DMS 273 (cell line): ENCODE results near the gene CDK18.

Experiments used
- DNase-seq: peaks from one replicate; lab custom pipeline; 2025; ENCODE audit not compliant: unreplicated experiment; lab: John Stamatoyannopoulos, UW

The CDK18 gene

DNA sequence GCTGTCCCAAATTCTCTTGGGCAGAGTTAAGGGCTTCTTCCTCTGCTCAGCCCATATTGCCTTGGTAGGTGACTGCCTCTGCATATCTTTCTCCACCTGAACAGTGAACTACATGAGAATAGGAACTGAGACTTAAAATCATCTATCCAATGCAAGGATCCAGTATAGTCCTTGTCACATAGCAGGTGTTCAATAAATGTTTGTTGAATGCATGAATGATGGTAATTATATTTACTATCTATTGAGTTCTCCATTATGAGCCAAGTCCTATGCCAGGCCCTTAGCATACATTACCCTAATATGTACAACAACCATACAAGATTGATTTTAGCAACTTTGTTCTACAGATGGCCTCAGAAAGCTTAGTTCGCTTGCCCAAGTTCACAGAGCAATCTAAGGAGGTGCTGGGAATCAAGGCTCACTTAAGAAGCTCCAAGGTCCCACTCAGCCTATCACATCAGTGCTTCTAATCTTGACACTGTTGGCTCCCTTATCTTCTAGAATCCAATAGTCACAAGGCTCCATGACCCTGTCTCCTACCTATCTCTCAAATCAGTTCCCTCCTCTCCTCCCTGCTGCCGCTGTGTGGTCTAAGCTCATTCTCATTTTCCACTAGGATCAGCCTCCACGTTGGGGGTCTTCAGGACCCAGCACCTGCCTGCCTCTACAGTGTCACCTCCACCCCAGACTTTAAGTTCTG is 2.2 kb upstream of the CDK18 start:
- no peak for DNase-seq

DNA sequence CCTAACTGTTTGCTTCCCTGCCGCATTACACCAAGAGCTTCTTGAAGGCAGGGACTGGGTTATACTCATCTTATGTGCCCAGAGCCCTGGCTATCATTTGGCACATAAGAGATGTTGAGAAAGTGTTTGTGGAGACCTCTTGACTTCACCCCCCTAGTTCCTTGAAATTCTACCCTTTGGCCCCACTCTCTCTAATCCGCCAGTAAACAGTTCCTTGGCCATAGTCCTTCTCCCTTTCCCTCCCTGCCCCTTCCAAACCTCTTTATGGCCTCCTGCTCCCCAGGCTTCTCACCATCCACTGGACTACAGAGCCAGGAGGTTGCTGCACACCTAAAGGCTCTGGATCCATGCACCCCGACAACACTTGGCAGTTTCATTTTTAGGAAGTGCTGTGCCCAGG is 1.5 kb upstream of the CDK18 start:
- no peak for DNase-seq

DNA sequence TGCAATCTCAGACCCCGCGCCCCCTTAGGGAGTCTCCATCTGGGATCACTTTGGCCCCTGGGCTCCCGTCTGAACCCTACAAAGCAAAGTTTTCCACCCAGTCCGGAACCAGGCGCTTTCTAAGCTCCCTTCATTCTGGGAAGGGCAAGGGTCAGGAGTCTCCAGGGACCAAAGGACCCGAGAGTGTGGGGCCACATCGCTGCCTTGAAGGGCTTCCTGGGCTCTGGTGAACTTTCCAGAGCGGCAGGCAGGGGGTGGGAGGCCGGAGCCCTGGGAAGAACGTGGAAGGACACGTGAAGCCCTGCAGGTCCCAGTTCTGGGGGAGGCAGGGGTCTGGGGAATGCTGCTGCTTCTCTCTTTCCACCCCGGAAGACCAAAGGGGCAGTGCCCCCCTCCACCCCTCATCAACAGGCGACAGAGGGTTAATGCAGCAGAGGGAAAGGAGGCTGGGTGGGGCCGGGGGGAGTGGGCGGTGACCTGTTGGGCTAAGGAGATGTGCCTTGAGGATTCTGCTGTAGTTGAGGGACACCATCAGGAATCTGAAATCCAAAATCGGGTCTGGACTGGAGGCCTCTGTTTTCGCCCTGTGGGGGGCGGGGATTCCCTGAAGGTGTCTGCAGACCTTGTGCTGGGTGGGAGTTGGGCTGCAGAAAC is 734 bp downstream of the CDK18 start:
- no peak for DNase-seq

DNA sequence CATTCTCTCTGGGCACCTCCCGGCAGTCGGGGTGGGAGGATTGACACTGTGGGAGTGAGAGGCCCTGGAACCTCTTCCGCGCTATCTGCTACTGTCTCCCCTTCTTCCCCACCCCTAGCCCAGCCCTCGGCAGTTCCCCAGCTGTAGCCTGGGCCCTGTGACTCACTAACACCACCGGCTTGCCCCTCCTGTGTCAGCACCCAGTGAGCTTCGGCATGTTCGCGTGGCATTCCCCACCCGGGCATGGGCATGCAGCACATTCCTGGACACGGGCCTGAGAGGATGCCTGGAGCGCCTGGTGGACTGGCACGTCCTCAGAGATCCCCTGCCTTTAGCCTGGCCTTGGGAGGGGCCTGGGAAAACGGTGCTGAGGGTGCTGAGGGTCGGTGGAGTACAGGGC is 1.3 kb downstream of the CDK18 start:
- no peak for DNase-seq

GRCh38 chr1:205506409-205507200 is 2.1 kb downstream of the CDK18 start:
- no peak for DNase-seq

- peak; percentile 61 for DNase-seq
Observed at GRCh38 chr1:205508227-205508714, 3.8 kb downstream of the CDK18 start.

- no peak for DNase-seq
Observed at GRCh38 chr1:205510308-205510950, 6.0 kb downstream of the CDK18 start.

DNA sequence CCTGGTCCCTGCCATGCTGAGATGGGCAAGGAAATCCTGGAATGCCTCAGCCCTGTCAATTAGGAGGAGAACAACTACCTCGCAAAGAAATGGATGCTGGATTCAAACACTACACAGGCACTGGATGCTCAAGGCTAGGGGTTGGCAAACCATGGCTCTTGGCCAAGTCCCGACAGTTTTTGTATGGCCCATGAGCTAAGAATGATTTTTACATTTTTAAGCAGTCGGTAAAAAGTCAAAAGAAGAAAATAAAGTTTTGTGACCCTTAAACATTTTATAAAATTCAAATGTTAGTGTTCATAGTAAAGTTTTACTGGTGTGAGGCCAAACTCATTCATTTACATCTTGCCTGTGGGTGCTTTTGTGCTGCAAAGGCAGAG is 6.5 kb downstream of the CDK18 start:
- peak; percentile 12 for DNase-seq

DNA sequence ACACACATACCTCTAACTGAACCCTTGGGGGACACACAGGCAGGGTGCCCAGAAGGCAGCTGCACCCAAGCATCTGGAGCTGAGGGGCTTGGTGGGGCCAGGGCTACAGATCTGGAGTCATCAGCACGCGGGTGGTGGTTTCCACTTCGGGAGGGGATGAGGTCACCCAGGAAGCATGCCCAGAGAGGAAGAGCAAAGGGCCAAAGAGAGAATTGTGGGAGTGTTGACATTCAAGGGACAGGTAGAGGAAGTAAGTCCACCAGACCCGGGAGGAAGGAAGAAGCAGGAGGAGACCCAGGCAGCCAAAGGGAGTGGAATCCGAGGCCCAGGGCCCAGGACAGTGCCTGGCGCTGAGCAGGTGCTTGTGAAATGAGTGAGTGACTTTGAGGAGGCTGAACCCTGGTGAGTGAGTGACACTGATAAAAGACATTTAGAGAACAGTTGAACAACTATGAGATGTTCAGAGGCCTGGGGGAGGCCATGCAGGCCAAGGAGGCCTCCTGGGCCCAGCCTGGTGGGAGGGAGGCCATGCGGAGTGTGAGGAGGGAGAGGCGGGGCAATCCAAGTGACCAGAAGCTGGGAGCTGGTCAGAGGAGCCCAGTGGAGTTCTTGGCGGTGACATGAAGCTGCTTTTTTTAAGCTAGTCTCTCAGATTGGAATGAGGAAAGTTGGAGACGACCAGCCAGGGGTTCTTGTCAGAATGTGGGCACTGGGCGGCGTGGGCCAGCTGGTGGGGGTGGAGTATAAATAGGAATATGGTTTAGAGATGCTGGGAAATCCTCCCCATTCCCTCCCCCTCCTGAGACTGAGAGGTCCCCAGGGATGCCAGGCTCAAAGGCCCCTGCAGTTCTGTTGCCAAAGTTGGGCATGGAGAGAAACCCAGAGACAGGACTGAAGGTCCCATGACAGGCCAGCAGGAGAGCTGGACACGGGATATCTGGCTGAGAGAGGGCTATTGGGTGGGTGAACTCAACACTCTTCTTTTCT is 7.9 kb downstream of the CDK18 start:
- DNase-seq: peak; percentile 42

DNA sequence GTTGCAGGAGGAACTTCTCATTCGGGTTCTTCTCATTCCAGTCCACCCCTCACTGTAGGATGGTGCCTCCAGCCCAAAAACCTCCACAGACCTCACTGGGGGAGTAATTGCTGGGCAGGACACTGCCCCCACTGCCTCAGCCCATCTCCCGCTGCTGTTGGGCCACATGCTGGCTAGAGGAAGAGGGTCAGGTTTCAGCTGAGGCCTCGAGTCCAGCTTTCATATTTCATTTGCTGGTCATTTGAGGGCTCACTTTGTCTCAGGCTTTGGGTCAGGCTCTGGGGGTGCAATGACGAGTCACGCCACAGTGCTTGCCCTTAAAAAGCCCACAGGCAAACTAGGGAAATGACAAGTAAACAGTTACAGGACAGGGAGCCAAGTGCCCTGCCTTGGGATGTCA is 9.3 kb downstream of the CDK18 start:
- DNase-seq: no peak

DNA sequence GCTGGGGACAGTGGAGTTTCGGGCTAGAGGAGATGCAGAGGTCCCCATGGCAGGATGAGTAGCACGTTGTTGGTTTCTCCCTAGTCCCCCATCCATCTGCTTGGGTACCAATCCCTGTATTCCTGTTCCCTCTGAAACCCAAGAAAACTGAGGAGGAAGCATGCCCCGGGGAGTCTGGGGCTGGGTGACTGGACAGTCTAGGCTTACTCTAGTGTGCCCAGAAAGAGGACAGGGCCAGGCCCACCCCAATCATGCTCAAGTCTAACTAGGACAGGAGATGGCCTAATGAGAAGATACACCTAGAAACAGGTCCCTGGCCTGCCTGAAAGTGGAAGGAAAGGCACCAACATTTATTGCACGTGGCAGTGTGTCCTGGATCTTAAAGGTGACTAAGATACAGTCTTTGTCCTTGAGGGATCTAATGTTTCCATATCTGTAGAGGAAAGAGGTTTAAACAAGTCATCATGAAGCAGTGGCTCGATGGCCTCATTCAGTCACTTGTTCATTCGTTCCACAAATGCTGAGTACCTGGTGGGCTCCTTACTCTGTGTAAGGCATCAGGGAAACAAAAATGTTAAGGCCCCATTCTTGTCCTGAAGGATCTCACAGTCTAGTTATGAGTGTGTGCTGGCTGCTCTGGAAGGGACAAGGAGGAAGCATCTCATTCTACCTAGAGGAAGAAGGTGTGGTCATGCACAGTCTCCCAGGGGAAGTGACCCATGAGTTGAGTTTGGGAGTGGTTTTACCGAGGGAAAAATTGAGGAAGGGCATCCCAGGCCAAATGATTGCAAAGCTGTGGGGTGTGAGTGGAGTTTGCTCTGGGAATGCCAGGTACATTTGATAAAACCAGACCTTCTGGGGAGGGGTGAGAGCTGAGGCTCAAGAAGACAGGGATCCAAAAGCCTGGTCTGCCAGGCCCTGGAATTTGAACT is 10.0 kb downstream of the CDK18 start:
- DNase-seq: no peak

DNA sequence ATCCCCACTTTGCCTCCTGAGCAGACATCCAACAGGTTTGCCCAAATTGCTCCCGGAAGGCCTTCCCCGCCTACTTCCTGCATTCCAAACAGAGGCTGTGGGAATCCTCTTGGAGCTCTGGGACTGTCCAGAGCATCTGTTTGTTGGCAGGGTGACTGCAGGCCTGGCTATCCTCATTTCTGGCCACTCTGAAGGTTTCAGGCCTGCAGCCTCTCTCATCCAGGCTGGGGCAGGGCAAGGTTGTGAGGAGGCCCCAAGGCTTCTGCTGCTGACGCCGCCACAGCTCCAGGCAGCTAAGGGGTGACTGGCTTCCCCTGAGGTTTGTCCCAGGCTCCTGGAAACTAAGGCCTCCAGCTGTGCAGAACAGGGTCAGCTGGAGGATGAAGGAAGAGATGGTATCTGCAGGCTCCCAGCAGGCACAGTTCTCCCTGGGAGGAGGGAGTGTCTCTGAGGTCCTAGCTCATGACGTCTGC is 11.3 kb downstream of the CDK18 start:
- no peak for DNase-seq

DNA sequence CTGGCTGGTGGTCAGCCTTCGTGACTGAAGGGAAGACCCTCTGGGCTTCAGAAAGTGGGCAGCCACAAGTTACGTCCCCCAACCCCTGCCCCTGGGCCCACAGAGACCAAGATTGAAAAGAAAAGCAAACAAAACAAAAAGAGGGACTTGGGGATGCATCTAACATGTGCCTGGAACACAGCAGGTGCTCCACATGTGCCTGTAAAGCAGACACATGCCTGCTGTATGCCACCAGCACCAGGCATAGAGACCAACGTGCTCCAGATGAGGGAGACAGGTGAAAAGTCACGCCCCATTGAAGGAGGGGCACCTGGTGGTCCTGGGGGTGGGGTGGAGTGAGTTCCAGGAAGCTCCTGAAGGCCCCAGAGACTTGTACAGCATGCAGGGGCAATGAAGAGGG is 11.9 kb downstream of the CDK18 start:
- no peak for DNase-seq

DNA sequence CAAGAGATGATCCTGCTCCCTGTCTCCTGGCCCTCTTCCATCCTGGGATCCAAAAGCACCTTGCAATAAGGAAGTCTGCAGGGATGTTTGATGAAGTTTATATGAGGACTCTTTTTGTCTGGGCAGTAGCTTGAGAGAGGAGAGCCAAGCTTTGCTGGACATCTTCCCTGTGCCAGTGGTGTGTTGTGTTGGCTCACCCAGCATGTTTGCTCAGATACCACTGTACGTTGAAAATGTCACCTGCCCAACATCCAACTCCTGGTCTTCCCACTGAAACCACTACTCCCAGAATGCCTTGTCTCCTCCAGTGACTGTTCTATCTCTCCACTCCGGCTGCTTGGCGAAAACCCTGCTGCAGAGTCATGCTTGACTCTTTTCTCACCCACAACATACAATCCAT is 12.8 kb downstream of the CDK18 start:
- DNase-seq: no peak

DNA sequence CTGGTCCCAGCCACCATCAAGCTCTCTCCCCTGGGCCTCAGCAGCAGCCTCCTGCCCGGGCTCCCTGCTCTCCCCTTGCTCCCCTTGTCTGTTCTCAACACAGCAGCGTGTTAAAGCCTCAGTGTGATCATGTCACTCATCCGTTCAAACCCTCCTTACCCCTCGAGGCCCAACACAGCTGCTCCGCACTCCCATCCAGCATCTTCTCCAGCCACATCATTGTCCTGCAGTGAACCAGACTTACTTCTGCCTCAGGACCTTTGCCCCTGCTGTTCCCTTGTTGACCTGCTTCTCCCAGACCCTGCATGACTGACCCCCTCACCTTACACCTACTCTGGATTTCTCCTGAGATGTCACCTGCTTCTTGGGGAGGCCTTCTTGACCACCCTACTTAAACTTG is 13.3 kb downstream of the CDK18 start:
- DNase-seq: no peak

DNA sequence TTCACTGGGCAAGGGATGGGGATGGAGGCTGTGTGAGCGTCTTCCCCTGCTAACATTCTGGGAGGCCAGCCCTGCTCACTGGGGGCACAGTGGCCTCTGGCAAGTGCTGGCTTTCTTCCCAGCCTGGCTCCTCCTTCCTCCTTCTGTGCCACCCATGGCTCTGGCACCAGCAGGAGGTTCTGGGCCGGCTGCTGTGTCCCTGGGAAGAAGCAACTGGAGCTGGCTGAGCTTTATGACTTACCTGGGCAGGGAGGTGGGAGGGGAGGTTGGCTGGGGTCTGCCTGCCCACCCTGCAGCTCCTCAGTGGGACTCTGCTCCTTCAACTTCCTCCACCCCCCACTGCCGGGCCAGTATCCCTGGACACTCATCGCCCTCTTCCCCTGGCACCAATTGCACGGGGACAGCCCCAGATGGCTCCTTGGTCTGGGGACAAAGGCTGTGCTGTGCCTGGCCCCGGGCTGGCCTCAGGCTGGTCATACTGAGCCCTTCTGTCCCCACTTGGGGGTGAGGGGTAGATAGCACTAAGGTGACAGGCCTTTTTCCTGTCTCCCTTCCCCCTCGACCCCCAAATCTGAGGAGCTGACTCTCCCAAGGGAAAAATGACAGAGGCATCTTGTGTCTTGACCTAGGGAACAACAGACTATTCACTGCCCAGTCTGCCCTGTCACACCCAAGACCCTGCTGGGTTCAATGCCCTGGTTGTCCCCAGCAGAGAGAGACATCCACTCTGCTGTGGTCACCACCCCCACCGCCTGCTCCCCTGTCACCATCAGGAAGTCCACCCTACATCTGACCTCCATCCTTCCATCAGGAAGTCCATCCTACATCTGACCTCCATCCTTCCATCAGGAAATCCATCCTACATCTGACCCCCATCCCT is 14.4 kb downstream of the CDK18 start:
- peak; percentile 84 for DNase-seq

GRCh38 chr1:205519541-205520131 is 15.2 kb downstream of the CDK18 start:
- peak; percentile 49 for DNase-seq

DNA sequence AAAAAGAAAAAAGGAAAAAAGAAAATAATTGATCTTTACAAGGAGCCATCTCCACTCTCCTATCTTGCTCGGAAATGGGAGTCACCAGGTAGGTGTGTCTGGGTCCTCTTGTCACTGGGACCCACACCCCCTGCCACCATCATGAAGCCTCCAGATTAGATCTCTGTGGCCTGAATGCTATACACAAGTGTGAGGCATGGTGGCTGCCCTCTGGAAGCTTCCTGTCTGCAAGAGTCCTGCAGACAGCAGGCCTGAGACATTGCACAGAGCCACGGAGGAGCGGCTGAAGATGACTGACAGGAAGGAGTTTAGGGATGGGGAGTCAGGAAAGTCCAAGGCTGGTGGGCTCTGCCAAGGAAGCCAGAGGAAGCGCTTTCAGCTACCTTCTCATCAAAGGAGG is 16.2 kb downstream of the CDK18 start:
- DNase-seq: no peak
